Tibial nerve (tissue), 4 donors: ENCODE data around the gene BAHCC1. TPM values are rescaled to one million over a fixed set of nuclear protein-coding genes. Genes with fewer than 3 reads are reported as not detected.

Experiments
- DNase-seq, 2 donors: peaks; one replicate each; pipeline ENCODE4 v3.0.0-alpha.2; 2019; ENCODE audit warnings: low spot score in 2 of 2
- H3K27ac ChIP-seq, 4 donors: fragments of 200-600 bp; sonication (generic) in 3 of 4; one replicate each; pipeline ENCODE4 v1.5.1; 2017 to 2019; ENCODE audit warnings: mild to moderate bottlenecking in 1 of 4
- H3K27me3 ChIP-seq, 2 donors: fragments of 200-600 bp; sonication (generic) in 1 of 2; one replicate each; pipeline versions ENCODE4 v1.5.1 to v1.6.0; 2017 to 2019
- H3K36me3 ChIP-seq, 3 donors: fragments of 200-600 bp; sonication (generic); one replicate each; pipeline ENCODE4 v1.5.1; 2018 to 2019
- H3K4me1 ChIP-seq, 4 donors: fragments of 200-600 bp; sonication (generic) in 3 of 4; one replicate each; pipeline ENCODE4 v1.5.1; 2017 to 2019
- H3K4me3 ChIP-seq, 4 donors: fragments of 200-600 bp; sonication (generic) in 3 of 4; one replicate each; pipeline ENCODE4 v1.5.1; 2017 to 2019; ENCODE audit warnings: mild to moderate bottlenecking in 1 of 4, moderate library complexity in 1 of 4
- H3K9me3 ChIP-seq, 4 donors: fragments of 200-600 bp; sonication (generic) in 3 of 4; one replicate each; pipeline ENCODE4 v1.5.1; 2017 to 2019
- EP300 ChIP-seq, 2 donors: sonication (generic); formaldehyde crosslinking; IDR thresholded peaks; one replicate each; pipeline ENCODE4 v1.6.1; 2017; ENCODE audit warnings: antibody characterized with exemption in 2 of 2, mild to moderate bottlenecking in 1 of 2
- POLR2A ChIP-seq, 2 donors: fragments of 450-650 bp; IDR thresholded peaks; one replicate each; pipeline ENCODE4 v1.6.1; 2017; ENCODE audit warnings: antibody characterized with exemption in 2 of 2, mild to moderate bottlenecking in 2 of 2, moderate library complexity in 2 of 2
- WGBS, 2 donors: methylation state at CpG; one replicate each; pipeline ENCODE4 v1.1.5; 2018; 5-methylcytosine and 5-hydroxymethylcytosine counted together
- total RNA-seq, 4 donors: library from RNA; depleted of rRNA; stranded (reverse); fragments of >200 nt; gene quantifications; one replicate each; pipeline ENCODE4 v1.1.0, GENCODE V29; 2016
- TF ChIP-seq, protein P1 (sequence below), 5 experiments: fragments of 200-600 bp in 3 of 5; fragments of 450-650 bp in 2 of 5; sonication (generic) in 3 of 5; IDR thresholded peaks; one replicate each; pipeline ENCODE4 v1.5.1; 2016 to 2019; ENCODE audit warnings: antibody characterized with exemption in 5 of 5, mild to moderate bottlenecking in 3 of 5, moderate library complexity in 2 of 5

Gene BAHCC1
- total RNA-seq, 4 donors from 2014 or later: 15.1 to 38.7 (median 27.4) TPM

DNA sequence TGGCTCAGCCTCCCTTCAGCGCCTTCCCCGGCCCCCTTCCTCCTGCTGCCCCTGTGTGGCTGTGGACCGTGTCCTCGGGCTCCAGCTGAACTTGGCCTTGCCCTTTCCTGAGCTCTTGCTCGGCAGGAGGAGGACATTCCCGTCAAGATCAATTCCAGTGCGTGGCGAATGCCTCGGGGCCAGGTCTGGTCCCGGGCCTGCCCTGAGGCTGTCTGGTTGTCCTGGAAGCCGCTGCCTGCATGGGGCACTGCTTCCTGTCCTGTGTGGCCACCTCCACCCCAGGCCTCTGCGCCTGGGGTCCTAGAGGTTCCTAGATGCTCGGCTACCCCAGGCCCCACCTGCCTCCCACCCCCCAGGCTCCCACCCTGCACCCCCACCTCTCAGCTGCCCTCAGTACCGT, 12.8 kb downstream of the BAHCC1 start:
- TF ChIP-seq, protein P1, sequence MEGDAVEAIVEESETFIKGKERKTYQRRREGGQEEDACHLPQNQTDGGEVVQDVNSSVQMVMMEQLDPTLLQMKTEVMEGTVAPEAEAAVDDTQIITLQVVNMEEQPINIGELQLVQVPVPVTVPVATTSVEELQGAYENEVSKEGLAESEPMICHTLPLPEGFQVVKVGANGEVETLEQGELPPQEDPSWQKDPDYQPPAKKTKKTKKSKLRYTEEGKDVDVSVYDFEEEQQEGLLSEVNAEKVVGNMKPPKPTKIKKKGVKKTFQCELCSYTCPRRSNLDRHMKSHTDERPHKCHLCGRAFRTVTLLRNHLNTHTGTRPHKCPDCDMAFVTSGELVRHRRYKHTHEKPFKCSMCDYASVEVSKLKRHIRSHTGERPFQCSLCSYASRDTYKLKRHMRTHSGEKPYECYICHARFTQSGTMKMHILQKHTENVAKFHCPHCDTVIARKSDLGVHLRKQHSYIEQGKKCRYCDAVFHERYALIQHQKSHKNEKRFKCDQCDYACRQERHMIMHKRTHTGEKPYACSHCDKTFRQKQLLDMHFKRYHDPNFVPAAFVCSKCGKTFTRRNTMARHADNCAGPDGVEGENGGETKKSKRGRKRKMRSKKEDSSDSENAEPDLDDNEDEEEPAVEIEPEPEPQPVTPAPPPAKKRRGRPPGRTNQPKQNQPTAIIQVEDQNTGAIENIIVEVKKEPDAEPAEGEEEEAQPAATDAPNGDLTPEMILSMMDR (IDR thresholded peaks at IDR 0.05): no peak
- TF ChIP-seq EP300 (IDR thresholded peaks at IDR 0.05) (no peak), POLR2A (IDR thresholded peaks at IDR 0.05) (no peak)
- no peaks in the 10 kb centered on the region for H3K36me3 ChIP-seq
- H3K4me1 ChIP-seq: peaks cover 0 to 75% (median 38%) of the 10 kb centered on the region in 4 donors
- no peaks in the 10 kb centered on the region for H3K9me3 ChIP-seq
- WGBS, 2 donors: 78 to 80% methylated on average over 7 to 14 of the region's 14 CpGs
- H3K27me3 ChIP-seq: no peaks in the 10 kb centered on the region
- no peak overlapping the region for H3K4me3 ChIP-seq
- DNase-seq: no peak
- no peak overlapping the region for H3K27ac ChIP-seq

DNA sequence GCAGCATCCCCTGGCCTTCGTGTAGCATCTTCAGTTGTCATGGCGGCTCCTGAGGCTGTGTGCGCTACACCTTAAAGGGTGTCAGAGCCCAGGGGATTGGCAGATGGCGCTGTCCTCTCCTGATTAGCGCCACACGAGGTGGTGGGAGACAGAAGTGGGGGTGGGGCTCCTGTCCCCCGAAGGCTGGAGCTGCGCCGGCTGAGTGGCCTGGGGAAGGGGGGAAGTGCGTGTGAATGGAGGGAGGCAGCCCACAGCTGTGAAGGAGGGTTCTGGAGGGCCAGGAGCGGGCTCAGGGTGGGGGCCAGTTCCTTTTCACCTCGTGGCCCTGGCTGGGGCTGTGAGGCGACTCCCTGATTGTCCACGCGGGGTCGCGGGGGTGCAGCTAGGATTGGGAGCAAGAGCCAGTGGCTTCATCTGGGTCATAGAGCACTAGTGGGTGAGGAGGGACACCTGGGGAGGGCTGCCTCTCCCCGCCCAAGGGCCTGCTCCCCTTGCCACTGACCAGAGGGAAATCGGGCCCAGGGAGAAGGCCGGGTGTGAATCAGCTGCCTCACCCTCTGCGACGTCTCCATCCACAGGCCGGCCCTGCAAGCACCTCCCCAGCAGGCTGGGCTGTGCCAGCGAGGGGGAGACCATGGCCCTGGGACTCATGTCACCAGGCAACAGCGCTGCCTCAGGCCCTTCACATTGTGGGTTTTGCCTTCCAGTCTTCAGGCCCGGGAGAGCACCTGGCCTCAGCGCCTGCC, 14.1 kb downstream of the BAHCC1 start:
- 68 to 73% methylated on average over 21 to 26 of the region's 27 CpGs for WGBS, 2 donors
- no peak overlapping the region for H3K4me3 ChIP-seq
- H3K9me3 ChIP-seq: no peaks in the 10 kb centered on the region
- no peaks in the 10 kb centered on the region for H3K27me3 ChIP-seq
- TF ChIP-seq EP300 (IDR thresholded peaks at IDR 0.05): no peak
- TF ChIP-seq, protein P1 (IDR thresholded peaks at IDR 0.05): no peak
- H3K27ac ChIP-seq: peak overlapping the region in 2 of 4 donors; percentile 38
- DNase-seq: no peak
- peaks cover 0 to 71% (median 30%) of the 10 kb centered on the region in 4 donors for H3K4me1 ChIP-seq
- H3K36me3 ChIP-seq: no peaks in the 10 kb centered on the region

DNA sequence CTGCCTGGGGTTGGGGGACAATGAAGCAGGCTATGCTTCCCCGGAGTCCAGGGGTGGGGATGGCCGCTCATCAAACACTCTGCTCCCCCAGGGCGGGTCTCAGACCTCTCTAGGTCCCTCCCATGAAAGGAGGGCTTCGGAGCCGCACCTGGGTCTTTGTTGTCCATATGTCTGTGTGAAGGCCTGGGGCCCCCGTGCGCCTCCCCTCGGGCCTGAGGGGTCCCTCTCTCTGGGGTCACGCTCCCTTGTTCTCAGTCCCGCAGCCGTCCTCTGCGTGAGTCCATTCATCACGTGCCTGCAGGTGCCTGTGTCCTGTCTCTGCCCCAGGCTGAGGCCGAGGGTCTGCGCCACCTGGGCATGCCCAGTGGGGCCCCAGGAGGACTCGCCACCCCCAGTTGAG, 15.6 kb downstream of the BAHCC1 start:
- WGBS, 2 donors: 88 to 94% methylated on average over 9 to 13 of the region's 16 CpGs
- no peaks in the 10 kb centered on the region for H3K9me3 ChIP-seq
- H3K27me3 ChIP-seq: no peaks in the 10 kb centered on the region
- TF ChIP-seq POLR2A (IDR thresholded peaks at IDR 0.05) (no peak), EP300 (IDR thresholded peaks at IDR 0.05) (no peak)
- TF ChIP-seq, protein P1 (IDR thresholded peaks at IDR 0.05): no peak
- peaks cover 0 to 56% (median 18%) of the 10 kb centered on the region in 4 donors for H3K4me1 ChIP-seq
- H3K27ac ChIP-seq: no peak overlapping the region
- DNase-seq: no peak
- H3K4me3 ChIP-seq: no peak overlapping the region
- H3K36me3 ChIP-seq: no peaks in the 10 kb centered on the region

DNA sequence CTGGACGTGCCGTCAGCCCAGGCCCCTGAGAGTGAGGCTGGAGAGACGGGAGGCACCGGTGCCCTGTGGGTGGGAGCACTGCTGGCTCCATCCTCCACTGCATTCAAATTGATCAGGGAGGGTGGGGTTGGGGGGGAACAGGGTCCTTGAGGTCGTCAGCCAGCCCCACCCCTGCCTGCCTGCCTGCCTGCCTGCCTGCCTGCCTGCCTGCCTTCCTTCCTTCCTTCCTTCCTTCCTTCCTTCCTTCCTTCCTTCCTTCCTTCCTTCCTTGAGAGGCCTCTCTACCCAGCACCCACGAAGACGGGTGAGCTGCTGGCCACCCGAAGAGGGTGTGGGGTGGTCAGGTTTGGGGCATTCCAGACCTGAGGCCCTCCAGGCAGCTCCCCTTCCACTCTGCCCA, 16.0 kb downstream of the BAHCC1 start:
- Histone ChIP-seq H3K36me3 (no peaks in the 10 kb centered on the region), H3K27ac (no peak overlapping the region), H3K9me3 (no peaks in the 10 kb centered on the region), H3K4me3 (no peak overlapping the region), H3K4me1 (peaks cover 0 to 51% (median 13%) of the 10 kb centered on the region in 4 donors), H3K27me3 (no peaks in the 10 kb centered on the region)
- no peak for DNase-seq
- WGBS, 2 donors: 70 to 83% methylated on average over 4 to 8 of the region's 8 CpGs
- TF ChIP-seq, protein P1 (IDR thresholded peaks at IDR 0.05): no peak
- TF ChIP-seq POLR2A (IDR thresholded peaks at IDR 0.05) (no peak), EP300 (IDR thresholded peaks at IDR 0.05) (no peak)

DNA sequence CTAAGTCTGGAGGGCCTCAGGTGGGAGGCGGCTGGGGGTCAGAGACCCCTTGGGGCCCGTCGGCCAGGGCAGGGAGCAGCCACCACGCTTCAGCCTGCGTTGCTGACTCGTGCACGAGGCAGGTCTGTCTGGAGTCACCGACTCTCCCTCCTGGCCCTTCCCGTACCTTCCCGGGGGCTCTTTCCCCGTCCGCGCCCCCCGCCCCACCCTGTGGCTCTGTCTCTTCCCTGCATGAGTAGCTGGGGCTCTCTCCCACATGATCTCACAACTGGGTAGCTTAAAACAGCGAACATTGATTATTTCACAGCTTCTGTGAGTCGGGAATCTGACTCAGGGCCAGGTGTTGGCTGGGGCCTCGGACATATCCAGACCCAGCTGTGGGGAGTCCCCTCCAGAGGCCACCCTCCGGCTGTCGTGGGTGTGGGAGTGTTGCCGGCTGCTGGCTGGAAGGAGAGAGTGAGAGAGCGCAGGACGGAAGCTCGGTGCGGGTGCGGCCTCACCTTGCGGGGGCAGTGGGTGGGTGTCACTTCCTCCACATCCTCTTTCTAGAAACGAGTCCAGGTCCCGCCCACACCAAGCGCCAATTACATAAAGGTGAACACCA, 17.3 kb downstream of the BAHCC1 start:
- no peaks in the 10 kb centered on the region for H3K36me3 ChIP-seq
- TF ChIP-seq EP300 (IDR thresholded peaks at IDR 0.05) (no peak), POLR2A (IDR thresholded peaks at IDR 0.05) (no peak)
- TF ChIP-seq, protein P1 (IDR thresholded peaks at IDR 0.05): no peak
- 57 to 59% methylated on average over 26 to 27 of the region's 29 CpGs for WGBS, 2 donors
- no peak overlapping the region for H3K4me3 ChIP-seq
- no peaks in the 10 kb centered on the region for H3K27me3 ChIP-seq
- no peak for DNase-seq
- H3K4me1 ChIP-seq: peaks cover 0 to 53% (median 11%) of the 10 kb centered on the region in 4 donors
- no peaks in the 10 kb centered on the region for H3K9me3 ChIP-seq
- peak overlapping the region in 3 of 4 donors; percentile 5 to 50 (median 26) for H3K27ac ChIP-seq
